GM12891 (cell line): ENCODE measurements around the gene POC1A.

ENCODE experiments used
- PAX5 ChIP-seq: IDR thresholded peaks from 2 replicates; pipeline ENCODE4 v1.6.1; 2011; ENCODE audit warnings: low read length, moderate library complexity, mild to moderate bottlenecking; ENCODE audit not compliant: insufficient read depth, severe bottlenecking
- POLR2A ChIP-seq: IDR thresholded peaks from 2 replicates; pipeline ENCODE4 v1.6.1; 2011; ENCODE audit warnings: low read depth, low read length, control low read depth
- POLR2AphosphoS5 ChIP-seq: IDR thresholded peaks from 2 replicates; pipeline ENCODE4 v1.6.1; 2011; ENCODE audit warnings: low read depth, low read length, control low read depth
- SPI1 ChIP-seq: IDR thresholded peaks from 2 replicates; pipeline ENCODE4 v1.6.1; 2011; ENCODE audit warnings: low read depth, low read length, control low read depth
- TAF1 ChIP-seq: IDR thresholded peaks from 2 replicates; pipeline ENCODE4 v1.6.1; 2011; ENCODE audit warnings: low read depth, low read length, control low read depth

DNA sequence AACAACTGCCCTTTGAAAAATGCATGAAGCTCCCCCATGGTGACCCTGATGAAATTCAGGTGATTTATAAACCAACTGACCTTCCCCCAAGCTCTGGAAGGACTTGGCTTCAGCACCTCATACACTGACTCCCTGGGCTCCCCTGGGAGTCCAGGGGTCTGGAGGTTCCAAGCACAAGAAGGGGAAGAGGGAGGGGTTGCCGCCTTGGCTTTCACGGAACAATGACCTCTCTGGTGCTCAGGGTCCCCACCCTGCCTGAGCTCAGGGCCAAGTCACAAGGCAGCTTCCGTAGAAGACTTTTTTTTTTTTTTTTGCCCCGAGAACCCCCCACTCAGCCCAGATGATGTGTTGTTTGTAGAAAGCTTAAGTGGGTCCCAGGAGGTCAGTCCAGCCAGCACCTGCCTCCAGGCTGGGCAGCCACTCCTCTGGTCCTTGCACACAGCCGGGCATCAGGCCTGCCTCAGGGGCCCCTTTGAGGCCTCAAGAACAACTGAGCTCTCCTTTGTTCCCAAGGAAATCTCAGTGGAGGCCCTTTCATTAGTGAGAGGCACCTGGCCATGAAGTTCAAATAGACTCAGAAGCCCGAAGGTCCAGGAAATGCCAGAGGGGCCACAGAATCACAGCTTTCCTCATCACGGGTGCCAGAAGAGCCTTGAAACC lies 29.7 kb upstream of the POC1A start:
- TF ChIP-seq TAF1 (no peak), POLR2AphosphoS5 (no peak), POLR2A (no peak), PAX5 (no peak), SPI1 (no peak)
